ENCODE measurements around the gene CLEC7A. TPM values are rescaled to one million over a fixed set of nuclear protein-coding genes. Genes with fewer than 3 reads are reported as not detected.
A peak's percentile ranks its signal among the peaks of the same experiment; 100 is the strongest.

CLEC7A gene
- total RNA-seq, 1 donor from 2014 or later: not detected

DNA sequence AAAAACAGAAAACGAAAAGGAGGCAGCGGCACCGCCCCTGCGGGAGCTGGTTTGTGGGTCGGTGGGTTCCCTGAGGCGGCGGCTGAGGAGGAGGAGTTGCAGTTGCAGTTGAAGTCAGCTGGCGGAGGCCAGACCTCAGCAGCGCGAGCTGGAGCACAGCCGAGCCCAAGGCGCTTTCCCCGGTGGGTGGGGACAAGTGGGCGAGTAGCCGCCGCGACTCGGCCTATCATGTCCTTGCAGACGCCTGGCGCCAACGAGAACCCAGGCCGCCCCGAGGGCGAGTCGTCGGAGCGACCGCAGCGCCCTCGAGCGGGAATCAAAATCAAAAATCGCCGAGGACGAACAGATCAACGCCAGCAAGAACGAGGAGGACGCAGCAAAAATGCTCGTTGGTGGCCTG lies 18.5 kb downstream of the CLEC7A start:
- DNase-seq (ENCODE audit: extremely low spot score, unreplicated experiment): no peak
- Mint-ChIP-seq H3K27ac (ENCODE audit: unreplicated experiment) (no peak overlapping the region), H3K4me1 (ENCODE audit: unreplicated experiment) (peaks cover 2% of the 10 kb centered on the region), H3K36me3 (ENCODE audit: unreplicated experiment) (no peaks in the 10 kb centered on the region), H3K27me3 (ENCODE audit: unreplicated experiment) (no peaks in the 10 kb centered on the region), H3K9me3 (ENCODE audit: unreplicated experiment) (no peaks in the 10 kb centered on the region), H3K4me3 (ENCODE audit: unreplicated experiment) (no peak overlapping the region)
- TF ChIP-seq, protein P1, sequence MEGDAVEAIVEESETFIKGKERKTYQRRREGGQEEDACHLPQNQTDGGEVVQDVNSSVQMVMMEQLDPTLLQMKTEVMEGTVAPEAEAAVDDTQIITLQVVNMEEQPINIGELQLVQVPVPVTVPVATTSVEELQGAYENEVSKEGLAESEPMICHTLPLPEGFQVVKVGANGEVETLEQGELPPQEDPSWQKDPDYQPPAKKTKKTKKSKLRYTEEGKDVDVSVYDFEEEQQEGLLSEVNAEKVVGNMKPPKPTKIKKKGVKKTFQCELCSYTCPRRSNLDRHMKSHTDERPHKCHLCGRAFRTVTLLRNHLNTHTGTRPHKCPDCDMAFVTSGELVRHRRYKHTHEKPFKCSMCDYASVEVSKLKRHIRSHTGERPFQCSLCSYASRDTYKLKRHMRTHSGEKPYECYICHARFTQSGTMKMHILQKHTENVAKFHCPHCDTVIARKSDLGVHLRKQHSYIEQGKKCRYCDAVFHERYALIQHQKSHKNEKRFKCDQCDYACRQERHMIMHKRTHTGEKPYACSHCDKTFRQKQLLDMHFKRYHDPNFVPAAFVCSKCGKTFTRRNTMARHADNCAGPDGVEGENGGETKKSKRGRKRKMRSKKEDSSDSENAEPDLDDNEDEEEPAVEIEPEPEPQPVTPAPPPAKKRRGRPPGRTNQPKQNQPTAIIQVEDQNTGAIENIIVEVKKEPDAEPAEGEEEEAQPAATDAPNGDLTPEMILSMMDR (IDR thresholded peaks at IDR 0.05): no peak

DNA sequence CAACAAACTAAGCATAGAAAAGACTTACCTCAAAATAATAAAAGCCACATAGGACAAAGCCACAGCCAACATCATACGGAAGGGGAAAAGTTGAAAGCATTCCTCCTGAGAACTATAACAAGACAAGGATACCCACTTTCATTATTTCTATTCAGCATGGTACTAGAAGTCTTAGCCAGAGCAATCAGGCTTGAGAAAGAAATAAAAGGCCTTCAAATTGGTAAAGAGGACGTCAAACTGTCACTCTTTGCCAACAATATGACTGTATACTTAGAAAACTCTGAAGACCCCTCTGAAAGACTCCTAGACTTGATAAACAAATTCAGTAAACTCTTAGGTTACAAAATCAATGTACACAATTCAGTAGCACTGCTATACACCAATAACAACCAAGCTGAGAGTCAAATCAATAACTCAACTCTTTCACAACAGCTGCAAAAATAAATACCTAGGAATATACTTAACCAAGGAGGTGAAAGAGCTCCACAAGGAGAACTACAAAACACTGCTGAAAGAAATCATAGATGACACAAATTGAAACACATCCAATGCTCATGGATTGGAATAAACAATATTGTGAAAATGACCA lies 19.6 kb downstream of the CLEC7A start:
- no peak for DNase-seq (ENCODE audit: extremely low spot score, unreplicated experiment)
- peaks cover 2% of the 10 kb centered on the region for H3K4me1 Mint-ChIP-seq (ENCODE audit: unreplicated experiment)
- no peaks in the 10 kb centered on the region for H3K9me3 Mint-ChIP-seq (ENCODE audit: unreplicated experiment)
- H3K27me3 Mint-ChIP-seq (ENCODE audit: unreplicated experiment): peaks cover 2% of the 10 kb centered on the region
- no peak overlapping the region for H3K27ac Mint-ChIP-seq (ENCODE audit: unreplicated experiment)
- H3K36me3 Mint-ChIP-seq (ENCODE audit: unreplicated experiment): no peaks in the 10 kb centered on the region
- TF ChIP-seq, protein P1 (IDR thresholded peaks at IDR 0.05): no peak
- H3K4me3 Mint-ChIP-seq (ENCODE audit: unreplicated experiment): no peak overlapping the region

DNA sequence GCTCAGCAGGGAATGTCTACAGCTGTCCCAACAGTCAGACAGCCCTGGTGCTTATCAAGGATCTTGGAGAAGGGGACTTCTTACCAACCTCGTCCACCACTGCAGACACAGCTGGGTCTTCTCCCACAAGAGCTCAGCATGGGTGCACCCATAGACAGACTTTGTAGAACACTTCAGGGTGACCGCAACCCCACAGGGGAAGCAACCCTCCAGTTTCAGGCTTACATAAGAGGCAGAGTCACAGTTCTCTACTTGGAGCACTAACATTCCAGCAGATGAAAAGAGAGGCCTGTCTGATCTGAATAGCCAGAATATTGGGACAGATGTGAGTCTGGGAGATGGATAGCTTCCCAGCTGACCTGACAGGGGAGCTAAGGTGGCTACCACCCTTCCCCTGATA lies 27.7 kb downstream of the CLEC7A start:
- TF ChIP-seq, protein P1 (IDR thresholded peaks at IDR 0.05): no peak
- H3K27me3 Mint-ChIP-seq (ENCODE audit: unreplicated experiment): peaks cover 5% of the 10 kb centered on the region
- H3K4me3 Mint-ChIP-seq (ENCODE audit: unreplicated experiment): no peak overlapping the region
- no peak for DNase-seq (ENCODE audit: extremely low spot score, unreplicated experiment)
- peaks cover 3% of the 10 kb centered on the region for H3K4me1 Mint-ChIP-seq (ENCODE audit: unreplicated experiment)
- no peak overlapping the region for H3K27ac Mint-ChIP-seq (ENCODE audit: unreplicated experiment)
- H3K9me3 Mint-ChIP-seq (ENCODE audit: unreplicated experiment): peaks cover 4% of the 10 kb centered on the region
- H3K36me3 Mint-ChIP-seq (ENCODE audit: unreplicated experiment): no peaks in the 10 kb centered on the region

DNA sequence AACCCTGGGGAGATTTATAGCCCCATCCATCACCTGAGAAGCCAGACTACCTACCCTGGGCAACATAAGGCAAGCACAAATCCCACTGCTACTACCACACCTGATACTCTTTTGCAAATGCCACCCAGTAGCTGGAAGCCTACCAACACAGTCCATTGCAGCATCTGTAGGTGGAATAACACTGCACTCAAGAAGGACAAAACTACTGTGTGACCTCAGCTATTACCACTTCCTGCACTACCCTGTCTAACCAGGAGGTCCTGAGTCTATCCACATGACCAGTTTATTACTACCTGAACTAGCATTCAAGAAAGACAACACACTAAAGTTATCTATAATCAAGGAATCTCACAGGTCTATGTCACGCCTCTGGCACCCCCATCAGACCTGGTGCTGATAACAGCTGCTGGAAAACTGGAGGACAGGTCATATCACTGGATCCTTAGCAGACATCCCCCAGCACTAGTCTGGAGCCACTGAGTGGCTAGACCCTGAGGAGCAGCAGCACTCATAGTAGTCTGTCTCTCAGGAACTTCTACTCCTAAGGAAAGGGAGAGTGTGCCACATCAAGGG lies 28.3 kb downstream of the CLEC7A start:
- H3K4me1 Mint-ChIP-seq (ENCODE audit: unreplicated experiment): peaks cover 3% of the 10 kb centered on the region
- H3K9me3 Mint-ChIP-seq (ENCODE audit: unreplicated experiment): peaks cover 4% of the 10 kb centered on the region
- no peak for DNase-seq (ENCODE audit: extremely low spot score, unreplicated experiment)
- no peak overlapping the region for H3K27ac Mint-ChIP-seq (ENCODE audit: unreplicated experiment)
- H3K4me3 Mint-ChIP-seq (ENCODE audit: unreplicated experiment): no peak overlapping the region
- no peaks in the 10 kb centered on the region for H3K36me3 Mint-ChIP-seq (ENCODE audit: unreplicated experiment)
- peaks cover 5% of the 10 kb centered on the region for H3K27me3 Mint-ChIP-seq (ENCODE audit: unreplicated experiment)
- TF ChIP-seq, protein P1 (IDR thresholded peaks at IDR 0.05): no peak

DNA sequence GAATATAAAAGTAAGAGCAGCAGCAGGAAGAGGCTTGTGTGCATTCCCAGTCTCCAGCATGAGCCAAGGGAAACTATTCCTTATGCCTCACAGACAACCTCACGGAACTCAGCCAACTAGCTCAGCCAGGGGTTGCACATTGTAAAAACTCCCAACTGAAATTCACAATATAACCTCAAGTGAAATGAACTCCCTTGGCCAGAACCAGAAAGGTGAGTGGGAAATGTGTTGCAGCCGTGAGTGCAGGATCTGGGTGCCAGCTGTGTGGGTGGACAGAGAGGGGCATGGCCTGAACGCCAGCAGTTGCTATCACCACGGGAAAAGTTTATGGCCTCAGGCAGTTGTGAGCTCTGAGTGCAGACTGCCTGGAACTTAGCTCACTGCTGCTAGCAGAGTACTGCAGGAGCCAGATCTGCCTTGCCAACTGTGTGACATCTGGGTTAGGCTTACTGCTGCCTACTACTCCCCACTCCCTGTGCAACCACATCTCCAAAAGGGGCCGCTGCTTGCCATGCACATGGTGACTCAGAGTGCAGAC lies 28.9 kb downstream of the CLEC7A start:
- Mint-ChIP-seq H3K4me1 (ENCODE audit: unreplicated experiment) (peaks cover 3% of the 10 kb centered on the region), H3K36me3 (ENCODE audit: unreplicated experiment) (no peaks in the 10 kb centered on the region), H3K9me3 (ENCODE audit: unreplicated experiment) (peaks cover 4% of the 10 kb centered on the region), H3K4me3 (ENCODE audit: unreplicated experiment) (no peak overlapping the region), H3K27me3 (ENCODE audit: unreplicated experiment) (peaks cover 5% of the 10 kb centered on the region), H3K27ac (ENCODE audit: unreplicated experiment) (peak overlapping the region; percentile 31)
- TF ChIP-seq, protein P1 (IDR thresholded peaks at IDR 0.05): no peak
- DNase-seq (ENCODE audit: extremely low spot score, unreplicated experiment): no peak

Data from osteocyte (in vitro differentiated cells).